ENCODE data around the gene SCARF2. TPM values are rescaled to one million over a fixed set of nuclear protein-coding genes. Genes with fewer than 3 reads are reported as not detected.

SCARF2 gene
- total and polyA plus RNA-seq, 2 of the 8 experiments (the other 6 are each of a cell fraction or from before 2014, with no cell fraction given) = 4.2 to 9.8 TPM

DNA sequence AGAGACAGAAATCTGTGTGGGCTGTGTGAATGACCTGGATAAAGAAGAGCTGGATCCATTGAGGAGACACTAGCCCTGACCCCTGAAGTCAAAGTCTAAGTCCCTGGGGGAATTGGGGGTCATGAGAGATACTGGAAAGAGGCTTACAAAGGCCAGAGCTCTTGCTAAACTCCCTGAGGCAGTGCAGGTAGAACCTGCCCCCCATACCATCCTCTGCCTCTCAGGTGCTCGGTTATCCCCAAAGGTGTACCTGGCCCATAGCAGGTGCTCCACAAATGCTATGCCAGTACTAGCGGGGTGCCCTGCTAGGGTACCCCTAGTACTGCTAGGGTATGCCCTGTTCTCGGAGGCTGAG is 19.1 kb upstream of the SCARF2 start:
- no peak overlapping the region for H3K27ac ChIP-seq (ENCODE audit: low read depth, low read length)
- no peak overlapping the region for H3K4me2 ChIP-seq (ENCODE audit: insufficient read depth in 1 of 2, low read depth in 2 of 2, low read length in 2 of 2)
- no peak overlapping the region for H3K56ac ChIP-seq (replicated peaks; ENCODE audit: insufficient read length, low read depth, low read length)
- no peak overlapping the region for H2BK5ac ChIP-seq (ENCODE audit: low read depth, low read length)
- CTCF ChIA-PET (ENCODE audit: partially characterized antibody) = interaction anchor here (0.6 to 5.4 kb wide), 19 partner anchors 9 to 165 kb away, joined by 3 to 47 read pairs (median 4); partner anchors contain the start of gene DGCR6L
- H3K9ac ChIP-seq (replicated peaks in 1 of 4; ENCODE audit: extremely low read depth in 1 of 4, low read depth in 3 of 4, low read length in 3 of 4) = 0 out of 7 replicates have a peak overlapping the region, but pooled peaks of 1 of the 4 experiments have one; percentile 6
- H2BK15ac ChIP-seq (ENCODE audit: low read length) = no peak overlapping the region
- no peak overlapping the region for H2BK20ac ChIP-seq (ENCODE audit: low read length)
- H3K79me1 ChIP-seq (ENCODE audit: low read depth, low read length) = no peaks in the 10 kb centered on the region
- no peak overlapping the region for H3K4me3 ChIP-seq (ENCODE audit: extremely low read depth in 1 of 4, insufficient read depth in 2 of 4, low read depth in 3 of 4, low read length in 4 of 4)
- H2AFZ ChIP-seq (ENCODE audit: low read length) = peak overlapping the region; percentile 93; the same call in 1 of the 2 replicates
- DNase-seq (ENCODE audit: low read depth in 1 of 2, low spot score in 2 of 2) = no peak
- H3K23ac ChIP-seq (ENCODE audit: insufficient read length) = no peak overlapping the region
- H3K9me3 ChIP-seq (ENCODE audit: insufficient read depth in 2 of 2, low read depth in 1 of 2, low read length in 1 of 2) = no peaks in the 10 kb centered on the region
- H3K4ac ChIP-seq (replicated peaks; ENCODE audit: insufficient read length, low read depth, low read length) = no peak overlapping the region
- H2AK5ac ChIP-seq (ENCODE audit: low read depth, low read length) = no peak overlapping the region
- no peak overlapping the region for H3K18ac ChIP-seq (ENCODE audit: extremely low read depth, low read length)
- H2BK120ac ChIP-seq (replicated peaks; ENCODE audit: low read depth, low read length) = no peak overlapping the region
- no peaks in the 10 kb centered on the region for H3K23me2 ChIP-seq (ENCODE audit: low read depth, low read length)
- H3K79me2 ChIP-seq (ENCODE audit: control insufficient read depth in 1 of 2, insufficient read depth in 2 of 2, low read length in 2 of 2) = no peaks in the 10 kb centered on the region
- no peak for FAIRE-seq
- H4K20me1 ChIP-seq (replicated peaks in 1 of 2; ENCODE audit: control insufficient read depth in 1 of 2, insufficient read depth in 2 of 2, low read length in 2 of 2) = no peaks in the 10 kb centered on the region
- H4K5ac ChIP-seq (ENCODE audit: insufficient read length, low read depth, low read length) = no peak overlapping the region
- 93% methylated on average over 3 of the region's 3 CpGs; no CpG with 5 or more reads in 1 of the 2 experiments for WGBS, 2 experiments (ENCODE audit: extremely low coverage in 1 of 2, insufficient coverage in 1 of 2, insufficient read length in 1 of 2, insufficient replicate concordance in 2 of 2, low coverage in 1 of 2, low lambda C conversion rate in 2 of 2, missing lambda C conversion rate in 1 of 2)
- H3K4me1 ChIP-seq (replicated peaks in 1 of 4; ENCODE audit: control insufficient read depth in 3 of 4, insufficient read depth in 4 of 4, low read length in 3 of 4) = peaks cover 0 to 2% (median under 1%) of the 10 kb centered on the region in 4 experiments; a peak in 2 of 7 replicates
- H3K27me3 ChIP-seq (replicated peaks in 1 of 4; ENCODE audit: control insufficient read depth in 3 of 4, extremely low read depth in 1 of 4, insufficient read depth in 3 of 4, low read length in 3 of 4) = no peaks in the 10 kb centered on the region
- POLR2A ChIA-PET (ENCODE audit: partially characterized antibody) = interaction anchor here (1.3 kb wide), 1 partner anchor 38 kb away, joined by 4 read pairs; no protein-coding TSS in a partner anchor
- H3K14ac ChIP-seq (ENCODE audit: insufficient read length) = no peak overlapping the region
- H4K8ac ChIP-seq (ENCODE audit: extremely low read depth, insufficient read depth, low read length) = no peak overlapping the region
- no peak overlapping the region for H2BK12ac ChIP-seq (ENCODE audit: low read depth, low read length)
- H3K36me3 ChIP-seq (ENCODE audit: control insufficient read depth in 2 of 4, insufficient read depth in 4 of 4, low read length in 3 of 4) = no peaks in the 10 kb centered on the region; a peak in 1 of 8 replicates
- H4K91ac ChIP-seq (replicated peaks; ENCODE audit: insufficient read length, low read length) = no peak overlapping the region
- TF ChIP-seq CREB1 (IDR thresholded peaks at IDR 0.05) (no peak), MAFK (IDR thresholded peaks at IDR 0.05; ENCODE audit: low read depth, low read length) (no peak), RFX5 (IDR thresholded peaks at IDR 0.05; ENCODE audit: borderline replicate concordance, low read depth, low read length) (no peak), CBX8 (IDR thresholded peaks at IDR 0.05; ENCODE audit: borderline replicate concordance, low read depth, low read length) (no peak), TCF12 (IDR thresholded peaks at IDR 0.05; ENCODE audit: low read depth, low read length) (no peak), BACH1 (IDR thresholded peaks at IDR 0.05; ENCODE audit: low read length) (no peak), TAF1 (IDR thresholded peaks at IDR 0.05; ENCODE audit: low read depth, low read length) (no peak), CBX5 (IDR thresholded peaks at IDR 0.05; ENCODE audit: low read depth, low read length) (no peak), POLR2AphosphoS5 (IDR thresholded peaks at IDR 0.05; ENCODE audit: low read depth, low read length) (no peak), EP300 (IDR thresholded peaks at IDR 0.05; ENCODE audit: borderline replicate concordance in 1 of 2, low read depth in 2 of 2, low read length in 2 of 2) (no peak)
- TF ChIP-seq, protein P1, sequence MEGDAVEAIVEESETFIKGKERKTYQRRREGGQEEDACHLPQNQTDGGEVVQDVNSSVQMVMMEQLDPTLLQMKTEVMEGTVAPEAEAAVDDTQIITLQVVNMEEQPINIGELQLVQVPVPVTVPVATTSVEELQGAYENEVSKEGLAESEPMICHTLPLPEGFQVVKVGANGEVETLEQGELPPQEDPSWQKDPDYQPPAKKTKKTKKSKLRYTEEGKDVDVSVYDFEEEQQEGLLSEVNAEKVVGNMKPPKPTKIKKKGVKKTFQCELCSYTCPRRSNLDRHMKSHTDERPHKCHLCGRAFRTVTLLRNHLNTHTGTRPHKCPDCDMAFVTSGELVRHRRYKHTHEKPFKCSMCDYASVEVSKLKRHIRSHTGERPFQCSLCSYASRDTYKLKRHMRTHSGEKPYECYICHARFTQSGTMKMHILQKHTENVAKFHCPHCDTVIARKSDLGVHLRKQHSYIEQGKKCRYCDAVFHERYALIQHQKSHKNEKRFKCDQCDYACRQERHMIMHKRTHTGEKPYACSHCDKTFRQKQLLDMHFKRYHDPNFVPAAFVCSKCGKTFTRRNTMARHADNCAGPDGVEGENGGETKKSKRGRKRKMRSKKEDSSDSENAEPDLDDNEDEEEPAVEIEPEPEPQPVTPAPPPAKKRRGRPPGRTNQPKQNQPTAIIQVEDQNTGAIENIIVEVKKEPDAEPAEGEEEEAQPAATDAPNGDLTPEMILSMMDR (IDR thresholded peaks at IDR 0.05; ENCODE audit: control extremely low read depth in 1 of 3, insufficient read depth in 1 of 3, low read depth in 1 of 3, low read length in 3 of 3) = no peak
